ENCODE data around the gene LAMA4.

The LAMA4 gene

DNA sequence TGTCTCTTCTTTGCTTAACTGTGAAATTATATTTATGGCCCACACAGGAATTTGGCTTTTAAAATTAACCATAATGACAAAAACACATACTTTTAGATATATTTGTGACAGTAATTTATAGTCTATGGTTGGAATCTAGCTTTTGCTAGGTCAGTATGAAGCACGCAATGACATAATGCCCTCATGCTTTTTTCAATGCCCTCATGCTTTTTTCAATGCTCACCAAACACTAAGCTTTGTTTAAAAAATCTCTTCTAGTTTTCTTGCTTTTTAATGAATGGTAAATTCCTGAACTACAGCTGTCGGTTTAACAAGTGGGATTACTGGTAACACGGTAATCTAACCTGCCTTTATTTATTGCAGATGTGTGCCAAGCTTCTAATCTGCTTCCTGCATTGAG is 187.8 kb downstream of the LAMA4 start:
- TF ChIP-seq PPARA (CRISPR knock-in tag; IDR thresholded peaks at IDR 0.05; ENCODE audit: borderline replicate concordance): no peak
- TF ChIP-seq ISL1 (CRISPR knock-in tag; IDR thresholded peaks at IDR 0.05): no peak
- TF ChIP-seq ZNF8 (CRISPR knock-in tag; IDR thresholded peaks at IDR 0.05): no peak
- TF ChIP-seq SNAI2 (CRISPR knock-in tag; IDR thresholded peaks at IDR 0.05): no peak
- TF ChIP-seq, protein P1, sequence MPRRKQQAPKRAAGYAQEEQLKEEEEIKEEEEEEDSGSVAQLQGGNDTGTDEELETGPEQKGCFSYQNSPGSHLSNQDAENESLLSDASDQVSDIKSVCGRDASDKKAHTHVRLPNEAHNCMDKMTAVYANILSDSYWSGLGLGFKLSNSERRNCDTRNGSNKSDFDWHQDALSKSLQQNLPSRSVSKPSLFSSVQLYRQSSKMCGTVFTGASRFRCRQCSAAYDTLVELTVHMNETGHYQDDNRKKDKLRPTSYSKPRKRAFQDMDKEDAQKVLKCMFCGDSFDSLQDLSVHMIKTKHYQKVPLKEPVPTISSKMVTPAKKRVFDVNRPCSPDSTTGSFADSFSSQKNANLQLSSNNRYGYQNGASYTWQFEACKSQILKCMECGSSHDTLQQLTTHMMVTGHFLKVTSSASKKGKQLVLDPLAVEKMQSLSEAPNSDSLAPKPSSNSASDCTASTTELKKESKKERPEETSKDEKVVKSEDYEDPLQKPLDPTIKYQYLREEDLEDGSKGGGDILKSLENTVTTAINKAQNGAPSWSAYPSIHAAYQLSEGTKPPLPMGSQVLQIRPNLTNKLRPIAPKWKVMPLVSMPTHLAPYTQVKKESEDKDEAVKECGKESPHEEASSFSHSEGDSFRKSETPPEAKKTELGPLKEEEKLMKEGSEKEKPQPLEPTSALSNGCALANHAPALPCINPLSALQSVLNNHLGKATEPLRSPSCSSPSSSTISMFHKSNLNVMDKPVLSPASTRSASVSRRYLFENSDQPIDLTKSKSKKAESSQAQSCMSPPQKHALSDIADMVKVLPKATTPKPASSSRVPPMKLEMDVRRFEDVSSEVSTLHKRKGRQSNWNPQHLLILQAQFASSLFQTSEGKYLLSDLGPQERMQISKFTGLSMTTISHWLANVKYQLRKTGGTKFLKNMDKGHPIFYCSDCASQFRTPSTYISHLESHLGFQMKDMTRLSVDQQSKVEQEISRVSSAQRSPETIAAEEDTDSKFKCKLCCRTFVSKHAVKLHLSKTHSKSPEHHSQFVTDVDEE (CRISPR knock-in tag; IDR thresholded peaks at IDR 0.05): no peak
- TF ChIP-seq ARNTL (CRISPR knock-in tag; IDR thresholded peaks at IDR 0.05; ENCODE audit: borderline replicate concordance, low read depth): no peak
- TF ChIP-seq ESRRG (CRISPR knock-in tag; IDR thresholded peaks at IDR 0.05): no peak
- TF ChIP-seq, protein P2, sequence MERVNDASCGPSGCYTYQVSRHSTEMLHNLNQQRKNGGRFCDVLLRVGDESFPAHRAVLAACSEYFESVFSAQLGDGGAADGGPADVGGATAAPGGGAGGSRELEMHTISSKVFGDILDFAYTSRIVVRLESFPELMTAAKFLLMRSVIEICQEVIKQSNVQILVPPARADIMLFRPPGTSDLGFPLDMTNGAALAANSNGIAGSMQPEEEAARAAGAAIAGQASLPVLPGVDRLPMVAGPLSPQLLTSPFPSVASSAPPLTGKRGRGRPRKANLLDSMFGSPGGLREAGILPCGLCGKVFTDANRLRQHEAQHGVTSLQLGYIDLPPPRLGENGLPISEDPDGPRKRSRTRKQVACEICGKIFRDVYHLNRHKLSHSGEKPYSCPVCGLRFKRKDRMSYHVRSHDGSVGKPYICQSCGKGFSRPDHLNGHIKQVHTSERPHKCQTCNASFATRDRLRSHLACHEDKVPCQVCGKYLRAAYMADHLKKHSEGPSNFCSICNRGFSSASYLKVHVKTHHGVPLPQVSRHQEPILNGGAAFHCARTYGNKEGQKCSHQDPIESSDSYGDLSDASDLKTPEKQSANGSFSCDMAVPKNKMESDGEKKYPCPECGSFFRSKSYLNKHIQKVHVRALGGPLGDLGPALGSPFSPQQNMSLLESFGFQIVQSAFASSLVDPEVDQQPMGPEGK (CRISPR knock-in tag; IDR thresholded peaks at IDR 0.05; ENCODE audit: borderline replicate concordance): no peak
- TF ChIP-seq, protein P3, sequence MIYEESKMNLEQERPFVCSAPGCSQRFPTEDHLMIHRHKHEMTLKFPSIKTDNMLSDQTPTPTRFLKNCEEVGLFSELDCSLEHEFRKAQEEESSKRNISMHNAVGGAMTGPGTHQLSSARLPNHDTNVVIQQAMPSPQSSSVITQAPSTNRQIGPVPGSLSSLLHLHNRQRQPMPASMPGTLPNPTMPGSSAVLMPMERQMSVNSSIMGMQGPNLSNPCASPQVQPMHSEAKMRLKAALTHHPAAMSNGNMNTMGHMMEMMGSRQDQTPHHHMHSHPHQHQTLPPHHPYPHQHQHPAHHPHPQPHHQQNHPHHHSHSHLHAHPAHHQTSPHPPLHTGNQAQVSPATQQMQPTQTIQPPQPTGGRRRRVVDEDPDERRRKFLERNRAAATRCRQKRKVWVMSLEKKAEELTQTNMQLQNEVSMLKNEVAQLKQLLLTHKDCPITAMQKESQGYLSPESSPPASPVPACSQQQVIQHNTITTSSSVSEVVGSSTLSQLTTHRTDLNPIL (CRISPR knock-in tag; IDR thresholded peaks at IDR 0.05; ENCODE audit: low read depth): no peak
- TF ChIP-seq GLIS3 (CRISPR knock-in tag; IDR thresholded peaks at IDR 0.05): no peak
- no peak for TF ChIP-seq OSR1 (CRISPR knock-in tag; IDR thresholded peaks at IDR 0.05)
- no peak for TF ChIP-seq ZNF70 (CRISPR knock-in tag; IDR thresholded peaks at IDR 0.05)
- no peak for TF ChIP-seq ZFP3 (CRISPR knock-in tag; IDR thresholded peaks at IDR 0.05)
- no peak for TF ChIP-seq ZC3H10 (CRISPR knock-in tag; IDR thresholded peaks at IDR 0.05)
- no peak for TF ChIP-seq ZFP30 (CRISPR knock-in tag; IDR thresholded peaks at IDR 0.05)
- ATAC-seq: no peak

DNA sequence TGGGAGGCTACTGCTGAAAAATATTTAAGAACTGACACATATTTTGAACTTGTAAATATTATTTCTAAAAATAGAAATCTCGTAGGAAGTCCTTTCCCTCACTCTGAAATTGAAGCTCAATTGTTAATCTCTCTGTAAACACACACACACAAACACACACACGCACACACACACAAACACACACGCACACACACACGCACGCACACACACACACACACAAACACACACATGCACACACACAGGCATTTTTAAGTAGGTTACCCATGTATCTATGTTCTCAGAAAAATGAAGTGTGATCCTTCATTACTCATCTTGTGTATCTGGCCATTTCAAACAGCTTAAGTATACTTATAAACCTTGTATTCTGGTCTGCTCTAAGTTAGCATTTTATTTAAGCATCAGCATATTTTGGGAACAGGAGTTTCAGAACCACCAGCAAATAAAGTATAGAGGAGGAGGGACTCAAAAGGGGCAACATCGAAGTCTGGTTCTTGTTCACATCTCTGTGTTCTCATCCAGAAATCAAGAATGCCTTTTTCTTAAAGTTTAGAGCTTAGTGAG is 188.9 kb downstream of the LAMA4 start:
- no peak for ATAC-seq
- TF ChIP-seq ZNF70 (CRISPR knock-in tag; IDR thresholded peaks at IDR 0.05) (no peak), ESRRG (CRISPR knock-in tag; IDR thresholded peaks at IDR 0.05) (no peak)

DNA sequence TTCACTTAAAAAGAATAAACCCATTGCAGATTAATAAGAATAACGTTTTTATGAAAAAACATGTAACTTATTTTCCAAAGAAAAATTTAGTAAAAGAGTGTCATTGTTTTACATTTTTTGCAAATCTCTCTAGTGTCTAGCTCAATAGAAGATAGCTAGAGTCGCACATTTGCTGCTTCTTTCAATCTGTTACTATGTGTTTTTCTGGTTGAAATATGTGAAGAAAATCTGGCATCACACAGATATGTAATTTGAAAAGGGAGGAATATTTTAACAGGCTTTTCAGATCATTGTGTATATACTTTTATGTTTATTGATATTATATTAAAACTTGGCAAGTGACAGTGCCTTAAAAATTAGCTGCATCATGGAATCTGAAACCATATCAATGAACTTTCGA is 191.4 kb downstream of the LAMA4 start:
- TF ChIP-seq ARNTL (CRISPR knock-in tag; IDR thresholded peaks at IDR 0.05; ENCODE audit: borderline replicate concordance, low read depth) (no peak), ZFP3 (CRISPR knock-in tag; IDR thresholded peaks at IDR 0.05) (no peak), CSDC2 (CRISPR knock-in tag; IDR thresholded peaks at IDR 0.05) (no peak), ZNF70 (CRISPR knock-in tag; IDR thresholded peaks at IDR 0.05) (no peak), ZNF8 (CRISPR knock-in tag; IDR thresholded peaks at IDR 0.05) (no peak)
- TF ChIP-seq, protein P3 (CRISPR knock-in tag; IDR thresholded peaks at IDR 0.05; ENCODE audit: low read depth): no peak
- TF ChIP-seq, protein P4, sequence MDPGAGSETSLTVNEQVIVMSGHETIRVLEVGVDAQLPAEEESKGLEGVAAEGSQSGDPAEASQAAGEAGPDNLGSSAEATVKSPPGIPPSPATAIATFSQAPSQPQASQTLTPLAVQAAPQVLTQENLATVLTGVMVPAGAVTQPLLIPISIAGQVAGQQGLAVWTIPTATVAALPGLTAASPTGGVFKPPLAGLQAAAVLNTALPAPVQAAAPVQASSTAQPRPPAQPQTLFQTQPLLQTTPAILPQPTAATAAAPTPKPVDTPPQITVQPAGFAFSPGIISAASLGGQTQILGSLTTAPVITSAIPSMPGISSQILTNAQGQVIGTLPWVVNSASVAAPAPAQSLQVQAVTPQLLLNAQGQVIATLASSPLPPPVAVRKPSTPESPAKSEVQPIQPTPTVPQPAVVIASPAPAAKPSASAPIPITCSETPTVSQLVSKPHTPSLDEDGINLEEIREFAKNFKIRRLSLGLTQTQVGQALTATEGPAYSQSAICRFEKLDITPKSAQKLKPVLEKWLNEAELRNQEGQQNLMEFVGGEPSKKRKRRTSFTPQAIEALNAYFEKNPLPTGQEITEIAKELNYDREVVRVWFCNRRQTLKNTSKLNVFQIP (CRISPR knock-in tag; IDR thresholded peaks at IDR 0.05; ENCODE audit: borderline replicate concordance, low read depth): no peak
- no peak for ATAC-seq

DNA sequence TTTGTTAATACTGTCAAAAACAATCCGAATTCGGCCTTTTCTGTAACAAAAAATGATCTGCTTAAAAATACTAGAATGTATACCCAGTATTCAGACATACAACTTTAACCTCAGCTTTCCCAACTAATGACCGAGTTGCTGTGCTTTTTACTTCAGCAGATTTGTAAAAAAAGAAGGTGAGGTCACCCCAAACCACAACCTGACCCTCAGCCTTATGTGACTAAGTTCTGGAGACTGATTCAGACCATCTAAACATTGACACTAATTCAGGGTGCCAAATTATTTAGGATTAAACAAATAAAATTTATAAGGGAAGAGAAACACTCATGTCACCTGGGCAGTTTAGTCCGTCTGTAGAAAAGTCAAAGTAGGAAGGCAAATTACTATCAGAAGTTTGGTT is 192.8 kb downstream of the LAMA4 start:
- ATAC-seq: no peak
- TF ChIP-seq, protein P2 (CRISPR knock-in tag; IDR thresholded peaks at IDR 0.05; ENCODE audit: borderline replicate concordance): no peak
- TF ChIP-seq, protein P5, sequence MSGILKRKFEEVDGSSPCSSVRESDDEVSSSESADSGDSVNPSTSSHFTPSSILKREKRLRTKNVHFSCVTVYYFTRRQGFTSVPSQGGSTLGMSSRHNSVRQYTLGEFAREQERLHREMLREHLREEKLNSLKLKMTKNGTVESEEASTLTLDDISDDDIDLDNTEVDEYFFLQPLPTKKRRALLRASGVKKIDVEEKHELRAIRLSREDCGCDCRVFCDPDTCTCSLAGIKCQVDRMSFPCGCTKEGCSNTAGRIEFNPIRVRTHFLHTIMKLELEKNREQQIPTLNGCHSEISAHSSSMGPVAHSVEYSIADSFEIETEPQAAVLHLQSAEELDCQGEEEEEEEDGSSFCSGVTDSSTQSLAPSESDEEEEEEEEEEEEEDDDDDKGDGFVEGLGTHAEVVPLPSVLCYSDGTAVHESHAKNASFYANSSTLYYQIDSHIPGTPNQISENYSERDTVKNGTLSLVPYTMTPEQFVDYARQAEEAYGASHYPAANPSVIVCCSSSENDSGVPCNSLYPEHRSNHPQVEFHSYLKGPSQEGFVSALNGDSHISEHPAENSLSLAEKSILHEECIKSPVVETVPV (CRISPR knock-in tag; IDR thresholded peaks at IDR 0.05): no peak
- no peak for TF ChIP-seq GLIS3 (CRISPR knock-in tag; IDR thresholded peaks at IDR 0.05)
- no peak for TF ChIP-seq PPARA (CRISPR knock-in tag; IDR thresholded peaks at IDR 0.05; ENCODE audit: borderline replicate concordance)
- no peak for TF ChIP-seq RARB (CRISPR knock-in tag; IDR thresholded peaks at IDR 0.05)
- TF ChIP-seq CSDC2 (CRISPR knock-in tag; IDR thresholded peaks at IDR 0.05): no peak
- TF ChIP-seq ZNF70 (CRISPR knock-in tag; IDR thresholded peaks at IDR 0.05): no peak
- no peak for TF ChIP-seq ESRRG (CRISPR knock-in tag; IDR thresholded peaks at IDR 0.05)
- TF ChIP-seq TOX (CRISPR knock-in tag; IDR thresholded peaks at IDR 0.05; ENCODE audit: borderline replicate concordance): no peak
- TF ChIP-seq, protein P3 (CRISPR knock-in tag; IDR thresholded peaks at IDR 0.05; ENCODE audit: low read depth): no peak
- no peak for TF ChIP-seq TCF4 (CRISPR knock-in tag; IDR thresholded peaks at IDR 0.05; ENCODE audit: borderline replicate concordance)
- TF ChIP-seq BACH2 (CRISPR knock-in tag; IDR thresholded peaks at IDR 0.05; ENCODE audit: borderline replicate concordance): no peak

Data from SK-N-SH treated with all-trans-retinoic acid at 6 μM for 48 hours (cell line).